CD1c-positive myeloid dendritic cell (primary cell): ENCODE results near the gene KIAA0513.

ENCODE experiments used
- DNase-seq: peaks from one replicate; pipeline ENCODE4 v3.0.0-alpha.2; 2016; ENCODE audit errors: extremely low spot score

KIAA0513 gene

DNA sequence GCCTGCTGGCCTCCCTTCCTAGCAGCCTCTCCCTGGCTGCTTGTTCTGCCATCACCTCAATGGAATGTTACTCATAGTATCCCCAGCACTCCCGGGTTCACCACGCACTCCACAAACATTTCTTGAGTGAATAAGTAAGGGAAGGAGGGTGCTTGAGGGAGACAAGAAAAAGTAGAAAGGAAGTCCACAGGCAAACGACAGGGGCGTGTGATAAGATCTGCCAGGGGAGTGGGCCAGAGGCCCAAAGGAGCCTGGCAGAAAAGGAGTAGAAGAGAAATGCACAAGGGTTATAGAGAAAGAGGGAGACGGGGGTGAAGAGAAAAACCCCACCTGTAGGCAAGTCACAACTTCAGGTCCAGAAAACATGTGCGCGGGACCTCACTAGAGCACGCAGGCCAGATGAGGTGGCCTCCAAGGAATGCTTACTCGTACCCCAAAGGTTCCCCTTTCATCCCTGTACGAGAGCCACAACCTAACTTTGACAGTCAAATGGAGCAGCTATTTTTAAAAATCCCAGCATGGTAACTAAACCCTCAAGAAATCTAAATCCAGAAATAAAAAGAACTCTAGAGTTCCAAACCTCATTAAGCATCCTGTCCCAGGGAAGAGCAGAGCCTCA, 22.9 kb upstream of the KIAA0513 start:
- no peak for DNase-seq

GRCh38 chr16:85005285-85006069, 22.1 kb upstream of the KIAA0513 start:
- no peak for DNase-seq

- no peak for DNase-seq
Measured at GRCh38 chr16:85006639-85007038, 21.0 kb upstream of the KIAA0513 start.

DNA sequence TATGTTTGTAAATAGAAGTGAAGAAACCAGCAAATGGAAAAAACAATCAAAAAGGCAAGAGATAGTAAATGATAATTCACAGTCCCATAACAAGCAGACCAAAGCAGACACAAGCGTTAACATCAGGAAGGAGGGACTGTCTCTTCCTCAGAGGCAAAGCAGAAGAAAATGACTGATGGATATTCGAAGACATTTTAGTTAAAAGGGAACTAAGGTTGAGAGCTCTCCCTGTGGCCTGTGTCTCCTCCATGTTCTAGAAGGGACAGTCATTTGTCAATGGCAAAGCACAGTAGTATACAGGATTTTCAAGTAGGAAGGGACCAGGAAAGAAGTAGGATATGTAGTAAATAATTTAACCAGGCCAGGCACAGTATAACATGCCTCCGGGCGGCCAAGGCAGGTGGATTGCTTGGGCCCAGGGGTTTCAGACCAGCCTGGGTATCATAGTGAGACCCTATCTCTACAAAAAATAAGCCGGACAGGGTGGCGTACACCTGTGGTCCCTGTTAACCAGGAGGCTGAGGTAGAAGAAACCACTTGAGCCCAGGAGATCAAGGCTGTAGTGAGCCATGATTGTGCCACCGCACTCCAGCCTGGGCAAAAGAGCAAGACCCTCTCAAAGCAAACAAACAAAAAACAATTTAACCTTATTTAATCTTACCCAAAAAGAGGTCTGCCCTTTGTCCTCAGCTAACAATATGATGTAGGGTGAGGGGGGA, 19.9 kb upstream of the KIAA0513 start:
- peak; percentile 34 for DNase-seq

DNA sequence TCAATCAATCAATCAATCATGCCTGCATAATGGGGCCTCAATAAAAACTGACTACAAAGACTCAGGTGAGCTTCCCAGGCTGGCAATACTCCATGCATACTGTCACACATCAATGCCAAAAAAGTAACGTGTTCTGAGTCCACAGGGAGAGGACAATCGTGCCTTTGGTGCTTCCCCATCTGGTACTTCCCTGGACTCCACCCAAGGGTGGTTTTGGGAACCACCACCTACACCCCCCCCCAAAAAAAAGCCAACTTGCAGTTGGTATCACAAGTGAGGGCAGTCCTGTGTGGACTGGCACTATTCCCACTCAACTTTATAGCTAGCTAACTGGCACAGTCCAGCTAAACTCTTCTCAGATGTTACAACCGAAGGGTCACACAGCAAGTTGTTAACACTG, 19.3 kb upstream of the KIAA0513 start:
- DNase-seq: peak; percentile 65

- DNase-seq: no peak
Measured at GRCh38 chr16:85010446-85010930, 17.1 kb upstream of the KIAA0513 start.

GRCh38 chr16:85010931-85011845, 16.4 kb upstream of the KIAA0513 start, which contains the start of gene ZDHHC7:
TSS of gene ZDHHC7 (minus strand) at chr16:85011535. CDS start at chr16:84990618, 20,917 bp downstream.
- peak; percentile 90 for DNase-seq

GRCh38 chr16:85011846-85012284, 15.7 kb upstream of the KIAA0513 start:
- DNase-seq: no peak

GRCh38 chr16:85014311-85014710, 13.3 kb upstream of the KIAA0513 start:
- no peak for DNase-seq

- no peak for DNase-seq
Measured at GRCh38 chr16:85015481-85016187, 12.0 kb upstream of the KIAA0513 start.

DNA sequence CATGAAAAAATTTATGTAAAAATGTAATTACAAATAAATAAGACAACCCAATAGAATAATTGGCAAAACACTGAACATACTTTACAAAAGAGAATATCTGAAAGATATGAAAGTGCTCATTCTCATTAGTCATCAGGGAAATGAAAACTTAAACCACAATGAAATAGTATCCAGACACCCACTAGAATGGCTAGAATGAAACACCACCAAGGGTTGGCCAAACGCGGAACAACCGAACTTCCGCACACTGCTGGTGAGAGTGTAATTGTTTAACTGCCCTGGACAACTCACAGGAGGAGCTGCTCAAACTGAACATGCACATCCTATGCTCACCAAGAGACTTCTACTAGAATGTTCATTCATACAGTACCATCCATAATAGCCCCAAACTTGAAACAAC, 10.4 kb upstream of the KIAA0513 start:
- DNase-seq: peak; percentile 87

DNA sequence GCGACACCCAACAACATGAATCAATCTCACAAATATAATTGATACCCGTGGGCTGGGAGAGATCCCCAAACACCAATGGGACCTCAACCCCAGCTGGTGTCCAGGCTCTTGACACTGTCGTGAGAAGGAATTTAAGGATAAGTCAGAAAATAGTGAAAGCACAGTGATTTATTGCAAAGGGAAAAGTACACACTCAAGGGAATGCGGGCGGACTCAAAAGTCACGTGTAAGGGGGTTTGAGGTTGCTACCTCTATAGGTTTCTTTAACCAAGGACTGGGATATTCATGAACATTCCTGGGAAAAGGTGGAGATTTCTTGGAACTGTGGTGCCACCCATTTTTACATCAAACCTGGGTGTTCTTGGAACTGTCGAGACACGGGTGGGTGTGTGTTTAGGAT, 10.0 kb upstream of the KIAA0513 start:
- no peak for DNase-seq

- no peak for DNase-seq
Measured at GRCh38 chr16:85018529-85019236, 8.9 kb upstream of the KIAA0513 start.

DNA sequence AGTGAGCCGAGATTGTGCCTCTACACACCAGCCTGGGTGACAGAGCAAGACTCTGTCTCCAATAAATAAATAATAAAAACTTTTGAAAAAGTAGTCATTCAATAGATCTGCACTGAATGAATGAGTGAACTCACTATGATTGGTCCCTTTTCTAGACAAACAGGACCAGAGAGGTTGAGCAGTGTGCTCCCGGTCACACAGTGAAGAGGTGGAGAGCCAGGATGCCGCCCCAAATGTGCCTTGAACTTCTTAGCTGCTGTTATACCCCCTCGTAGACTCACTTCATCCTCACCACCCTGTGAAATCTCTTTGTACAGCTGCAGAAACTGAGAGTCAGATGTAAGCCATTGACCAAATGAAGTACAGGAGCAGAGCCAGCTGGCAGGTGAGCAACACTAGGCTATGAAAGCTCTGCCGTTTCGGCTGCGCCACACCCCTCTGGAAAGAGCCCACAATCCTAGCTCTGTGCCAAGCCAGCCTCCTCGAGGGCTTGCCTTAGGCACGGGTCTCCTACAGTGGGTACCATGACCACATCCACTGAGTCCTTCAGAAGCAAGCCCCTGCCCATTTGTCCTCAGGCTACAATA, 7.8 kb upstream of the KIAA0513 start:
- DNase-seq: no peak

GRCh38 chr16:85025781-85026653, 1.6 kb upstream of the KIAA0513 start:
- peak; percentile 82 for DNase-seq

DNA sequence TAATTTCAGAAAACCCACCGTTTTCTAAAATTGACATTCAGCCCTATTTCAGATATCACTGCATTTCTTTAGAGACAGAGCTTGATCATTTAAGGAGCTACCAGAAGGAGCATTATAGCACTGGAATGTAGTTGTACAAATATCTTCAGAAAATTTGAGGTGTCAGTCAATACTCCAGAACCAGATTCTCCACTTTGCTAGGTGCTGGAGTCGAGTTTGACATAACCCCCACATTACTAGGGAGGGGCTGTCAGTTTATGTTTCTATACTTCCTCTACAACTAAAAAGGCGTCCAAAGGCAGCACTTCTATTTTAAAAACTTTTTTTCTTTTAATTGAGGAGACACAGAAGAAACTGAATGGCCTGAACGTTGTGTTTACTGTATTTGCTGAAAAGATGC, 892 bp upstream of the KIAA0513 start:
- no peak for DNase-seq

DNA sequence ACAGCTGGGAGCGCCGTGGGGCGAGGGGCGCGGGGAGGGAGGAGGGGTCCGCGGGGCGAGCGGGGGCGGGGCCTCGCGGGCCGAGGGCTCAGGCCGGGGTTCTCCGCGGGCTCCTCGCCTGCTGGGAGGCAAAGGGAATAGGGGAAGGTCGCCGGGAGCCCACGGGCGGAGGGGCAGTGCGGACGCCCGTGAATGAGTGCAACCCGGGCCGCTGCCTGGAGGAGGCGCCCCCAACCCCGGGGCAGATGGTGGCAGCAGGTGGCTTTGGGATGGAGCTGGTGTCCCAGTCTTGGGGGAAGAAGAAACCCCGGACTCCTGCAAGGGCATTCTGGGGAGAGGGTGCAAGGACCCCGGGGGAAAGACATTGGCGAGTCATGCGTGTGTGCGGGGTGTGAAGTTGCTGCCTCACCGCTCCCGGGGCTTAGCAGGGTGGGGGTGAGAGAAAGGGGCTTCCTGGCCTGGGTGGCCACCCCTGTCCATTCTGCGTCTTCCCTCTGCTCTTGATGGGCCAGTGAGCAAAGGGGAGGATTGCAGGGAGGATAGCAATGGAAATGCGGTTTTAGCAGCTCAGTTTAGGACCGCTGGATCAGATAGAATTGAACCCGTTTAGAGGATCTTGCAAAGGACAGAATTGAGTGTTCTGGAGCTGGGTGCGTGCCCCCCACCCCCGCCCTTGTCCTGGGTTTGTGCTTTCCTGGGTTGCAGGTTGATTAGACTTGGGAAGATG, 526 bp downstream of the KIAA0513 start:
- no peak for DNase-seq
